Hindlimb muscle (tissue), 1 donor: ENCODE results near the gene ARHGAP8. TPM values are rescaled to one million over a fixed set of nuclear protein-coding genes. Genes with fewer than 3 reads are reported as not detected.

Experiments used
- DNase-seq: peaks from one replicate; pipeline ENCODE4 v3.0.0-alpha.2; 2013
- polyA plus RNA-seq: library from polyadenylated mRNA; unstranded; fragments of 120-200 nt; gene quantifications from one replicate; pipeline ENCODE4 v1.2.1, GENCODE V29; 2013; ENCODE audit not compliant: insufficient read length

Gene ARHGAP8
- polyA plus RNA-seq, result 0.99 TPM

GRCh38 chr22:44752285-44753188 lies at the start of gene ARHGAP8:
TSS of gene ARHGAP8 (plus strand) at chr22:44752575. CDS start at chr22:44786528, 33,953 bp downstream.
- no peak for DNase-seq

DNA sequence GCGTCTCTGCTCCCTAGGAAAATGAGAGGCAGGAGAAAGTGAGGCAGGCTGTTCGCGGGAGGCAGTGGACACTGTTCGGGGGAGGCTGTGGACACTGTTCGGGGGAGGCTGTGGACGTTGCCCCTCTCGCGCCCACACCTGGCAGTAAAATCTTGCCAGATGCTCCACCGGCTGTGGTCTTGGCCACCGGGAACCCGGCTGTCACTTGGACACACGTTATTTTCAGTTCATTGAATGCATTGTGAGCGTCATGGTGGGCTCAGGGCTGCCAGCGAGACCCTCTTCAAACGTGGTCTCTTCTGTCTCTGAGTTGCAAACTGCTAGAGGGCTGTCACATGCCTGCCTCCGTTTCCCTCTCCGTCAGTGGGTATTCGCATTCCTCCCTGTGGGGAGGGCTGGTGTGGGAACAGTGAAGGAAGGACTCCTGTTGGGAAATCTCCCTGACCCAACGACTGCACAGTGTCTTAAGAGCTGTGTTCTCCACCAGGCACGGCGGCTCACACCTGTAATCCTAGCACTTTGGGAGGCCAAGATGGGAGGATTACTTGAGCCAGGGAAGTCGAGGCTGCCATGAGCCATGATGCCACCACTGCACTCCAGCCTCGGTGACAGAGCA lies 49.0 kb upstream of the ARHGAP8 start:
- DNase-seq, result no peak

DNA sequence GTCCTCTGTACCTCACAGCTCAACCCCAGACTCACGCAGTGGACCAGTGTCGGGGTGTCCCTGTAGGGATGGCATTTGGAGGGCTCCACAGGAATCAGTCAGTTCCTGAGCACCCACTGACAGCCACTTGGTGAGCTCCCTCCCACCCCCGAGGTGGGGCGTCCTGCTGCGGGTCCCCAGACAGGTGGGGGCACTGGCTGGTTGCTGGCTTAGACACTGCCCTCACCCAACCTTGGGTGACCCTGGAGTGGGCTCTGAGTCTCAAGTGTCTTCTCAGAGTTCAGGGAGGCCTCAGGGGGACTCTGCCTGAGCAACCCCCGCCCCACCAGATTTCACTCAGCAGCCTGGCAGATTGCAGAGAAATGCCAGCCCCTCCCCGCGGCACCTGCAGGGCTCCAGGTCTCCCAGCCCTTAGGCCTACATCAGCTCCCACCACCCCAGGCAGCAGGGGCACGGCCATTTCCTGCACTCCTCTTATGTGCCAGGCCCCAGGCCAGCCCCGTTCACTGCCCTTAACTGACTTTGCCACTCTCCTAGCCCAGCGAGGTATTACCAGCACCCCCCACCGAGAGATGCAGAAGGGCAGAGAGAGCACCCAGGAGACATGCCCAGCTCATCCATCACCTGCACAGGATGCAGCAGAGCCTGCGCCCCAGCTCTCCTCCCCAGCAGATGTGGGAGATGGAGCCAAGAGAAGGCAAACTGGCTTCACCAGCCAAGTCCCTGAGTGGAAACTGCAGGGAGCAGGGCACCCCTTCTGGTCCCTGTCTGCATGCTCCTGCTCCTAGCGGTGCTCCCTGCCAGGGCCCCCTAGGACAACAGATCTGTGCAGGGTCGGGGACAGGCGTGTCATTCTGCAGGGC lies 48.0 kb upstream of the ARHGAP8 start:
- DNase-seq, result no peak

- DNase-seq, result no peak
These were observed 47.4 kb upstream of the ARHGAP8 start for GRCh38 chr22:44705022-44705297.

- DNase-seq, result no peak
These were observed 45.9 kb upstream of the ARHGAP8 start for GRCh38 chr22:44706488-44706887.

GRCh38 chr22:44707178-44707577 lies 45.2 kb upstream of the ARHGAP8 start:
- no peak for DNase-seq

DNA sequence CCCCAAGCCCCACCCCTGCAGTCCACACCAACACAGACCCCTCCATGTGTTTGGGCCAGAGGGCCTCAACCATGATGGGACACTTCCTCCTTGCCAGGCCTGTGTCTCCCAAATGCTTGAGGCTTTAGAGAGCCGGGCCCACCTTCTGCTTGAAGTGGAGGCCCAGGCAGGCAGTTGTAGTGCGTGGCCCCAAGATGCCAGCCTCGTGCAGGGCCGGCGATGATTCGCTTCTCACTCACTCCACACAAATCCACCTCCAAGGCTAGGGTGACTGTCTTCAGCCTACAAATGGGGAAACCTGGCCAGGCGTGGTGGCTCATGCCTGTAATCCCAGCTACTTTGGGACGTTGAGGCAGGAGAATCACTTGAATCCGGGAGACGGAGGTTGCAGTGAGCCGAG lies 44.6 kb upstream of the ARHGAP8 start:
- no peak for DNase-seq

GRCh38 chr22:44709881-44710392 lies 42.4 kb upstream of the ARHGAP8 start:
- DNase-seq, result no peak

- no peak for DNase-seq
These were observed 41.7 kb upstream of the ARHGAP8 start for GRCh38 chr22:44710474-44711240.

DNA sequence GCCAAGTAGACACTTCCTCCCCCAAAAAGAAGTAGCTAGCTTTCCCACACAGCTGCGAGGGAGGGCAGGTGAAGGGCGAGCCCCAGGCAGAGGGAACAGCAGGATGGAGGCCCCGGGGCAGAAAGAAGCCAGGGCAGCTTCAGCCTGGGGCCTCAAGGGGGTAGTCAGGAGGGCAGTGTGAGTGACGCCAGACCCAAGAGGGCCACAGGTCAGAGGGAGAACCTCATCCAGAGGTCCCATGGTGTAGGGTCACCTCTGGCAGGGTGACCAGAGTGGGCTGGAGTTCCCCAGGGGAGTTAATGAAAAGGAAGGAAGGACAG lies 41.2 kb upstream of the ARHGAP8 start:
- DNase-seq, result no peak

DNA sequence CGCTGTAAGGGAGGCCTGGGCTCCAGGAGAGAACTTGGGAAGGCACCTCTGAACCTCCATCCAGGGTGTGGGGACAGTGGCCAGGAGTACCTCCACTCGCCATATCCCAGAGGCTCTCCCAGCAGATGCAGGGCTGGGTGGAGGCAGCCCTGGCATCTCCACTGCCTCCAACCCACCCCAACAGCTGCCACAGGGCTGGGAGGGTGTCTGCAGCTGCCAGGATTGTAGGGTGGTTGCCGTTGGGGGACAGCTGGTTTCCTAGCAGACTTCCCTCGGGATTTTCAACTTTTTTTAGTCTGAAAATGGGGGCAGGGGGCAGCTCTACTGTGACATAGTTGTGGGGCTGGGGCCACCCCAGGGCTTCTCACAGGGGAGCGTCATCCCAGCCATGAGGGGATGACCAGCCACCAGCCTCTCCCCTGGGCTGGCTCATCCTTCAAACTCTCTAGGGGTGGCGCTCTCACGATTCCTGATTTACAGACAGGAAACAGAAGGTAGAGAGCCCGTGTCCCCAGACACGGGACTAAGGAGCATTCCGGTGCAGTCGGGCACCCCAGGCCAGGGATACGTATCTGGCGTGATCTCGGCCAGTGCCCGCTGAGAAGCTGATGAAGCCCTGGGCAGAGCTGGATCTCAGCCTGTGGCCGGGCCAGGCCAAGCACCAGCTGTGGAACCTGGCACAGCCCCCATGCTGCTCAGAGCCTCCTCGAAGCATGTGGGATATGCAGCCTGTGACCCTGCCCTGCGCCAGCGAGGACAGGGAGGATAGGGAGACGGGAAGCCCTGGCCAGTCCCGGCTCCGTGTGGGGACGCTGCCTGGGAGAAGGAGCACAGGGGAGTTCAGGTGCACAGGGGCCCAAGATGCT lies 40.5 kb upstream of the ARHGAP8 start:
- no peak for DNase-seq

DNA sequence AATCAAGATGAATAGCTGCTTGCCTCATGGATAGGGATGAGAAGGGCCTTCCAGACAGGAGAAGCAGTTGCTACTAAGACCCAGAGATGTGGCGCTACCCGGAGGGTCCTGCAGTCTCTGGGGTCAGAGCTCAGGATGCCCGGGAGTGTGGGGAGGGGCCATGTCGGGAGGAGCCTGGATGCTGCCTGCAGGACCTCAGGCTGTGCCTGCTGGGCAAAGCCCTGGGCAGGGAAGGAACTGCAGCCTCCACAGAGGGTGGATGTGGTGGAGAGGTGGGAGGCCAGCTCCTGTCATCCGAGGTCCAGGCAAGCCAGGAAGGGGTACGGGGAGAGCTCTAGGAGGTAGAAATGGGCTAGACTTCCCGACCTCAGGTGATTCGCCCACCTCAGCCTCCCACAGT lies 39.4 kb upstream of the ARHGAP8 start:
- no peak for DNase-seq

DNA sequence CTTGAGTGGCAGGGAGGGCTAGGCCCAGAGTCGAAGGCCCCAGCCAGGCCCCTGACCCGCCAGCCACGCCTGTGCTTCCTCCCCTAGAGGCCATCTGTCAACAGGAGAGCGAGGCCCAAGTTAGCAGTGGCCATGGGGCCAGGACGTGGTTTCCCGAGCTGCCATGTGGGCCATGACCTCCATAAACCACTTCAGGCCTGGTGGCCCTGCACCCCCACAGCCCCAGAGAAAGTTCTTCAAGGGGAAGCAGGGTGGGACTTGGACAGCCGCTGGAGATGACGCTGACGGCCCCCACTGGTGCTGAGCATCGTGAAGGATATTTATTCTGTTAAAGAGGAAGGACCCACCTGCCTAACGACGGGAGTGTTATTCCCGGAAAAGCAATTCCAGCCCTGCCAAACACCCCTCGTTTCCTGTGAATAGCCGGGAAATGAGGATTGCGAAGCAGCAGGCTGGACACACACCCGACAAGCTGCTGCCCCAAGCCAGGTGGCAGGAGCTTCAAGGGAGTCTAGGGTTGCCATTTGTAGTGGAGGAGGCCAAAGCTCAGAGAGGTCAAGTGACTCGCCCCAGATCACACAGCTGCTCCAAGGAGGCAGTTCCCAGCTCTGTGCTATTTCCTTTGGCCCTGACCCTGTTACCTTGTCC lies 37.5 kb upstream of the ARHGAP8 start:
- DNase-seq, result no peak

DNA sequence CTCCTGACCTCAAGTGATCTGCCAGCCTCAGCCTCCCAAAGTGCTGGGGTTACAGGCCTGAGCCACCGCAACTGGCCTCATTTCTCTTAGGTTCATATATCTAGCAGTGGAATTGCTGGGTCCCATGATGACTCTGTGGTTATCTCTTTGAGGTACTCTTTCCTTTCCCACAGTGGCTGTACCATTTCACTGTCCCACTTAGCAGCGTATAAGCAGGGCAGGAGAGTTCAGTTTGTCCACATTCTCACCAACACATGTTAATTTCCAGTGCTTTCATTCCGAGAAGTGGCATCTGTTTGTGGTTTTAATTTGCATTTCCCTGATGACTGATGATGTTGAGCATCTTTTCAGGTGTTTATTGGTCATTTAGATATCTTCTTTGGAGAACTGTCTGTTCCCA lies 34.0 kb upstream of the ARHGAP8 start:
- DNase-seq, result no peak

DNA sequence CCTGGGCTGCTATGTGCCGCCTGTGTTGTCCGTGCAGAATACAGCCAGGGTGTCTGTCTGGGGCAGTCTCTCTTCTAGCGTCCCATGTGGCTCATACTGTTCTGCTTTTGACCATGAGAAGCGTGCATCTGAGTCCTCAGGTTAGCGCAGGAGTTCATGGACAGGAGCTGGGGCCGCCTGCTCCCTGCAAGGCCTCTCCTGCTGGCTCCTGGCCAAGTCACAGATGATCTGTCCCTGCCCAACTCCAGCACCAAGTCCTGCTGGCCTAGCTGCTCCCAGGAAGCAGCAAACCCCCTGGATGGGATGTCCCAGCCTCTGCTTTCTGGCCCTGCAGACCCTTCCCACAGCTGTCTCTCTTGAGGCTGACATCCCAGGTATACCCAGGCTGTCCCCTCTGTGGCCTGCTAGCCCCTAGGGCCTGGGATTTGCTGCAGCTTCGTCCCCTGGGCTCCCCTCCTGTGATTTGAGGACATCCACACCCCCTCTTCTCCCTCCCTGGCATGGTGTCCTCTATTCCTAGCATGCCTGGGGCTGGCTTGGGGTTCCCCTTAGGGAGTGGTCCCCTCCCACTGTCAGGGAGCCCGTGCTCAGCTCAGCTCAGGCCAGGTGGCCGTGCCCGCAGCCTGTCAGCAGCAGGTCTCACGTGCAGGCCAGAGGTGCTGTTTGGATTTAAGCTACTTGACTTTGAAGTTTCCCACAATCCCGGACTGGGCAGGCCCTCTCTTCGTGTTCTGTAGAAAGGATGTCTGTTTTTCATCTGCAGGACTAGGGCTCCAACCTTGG lies 32.6 kb upstream of the ARHGAP8 start:
- DNase-seq, result no peak

DNA sequence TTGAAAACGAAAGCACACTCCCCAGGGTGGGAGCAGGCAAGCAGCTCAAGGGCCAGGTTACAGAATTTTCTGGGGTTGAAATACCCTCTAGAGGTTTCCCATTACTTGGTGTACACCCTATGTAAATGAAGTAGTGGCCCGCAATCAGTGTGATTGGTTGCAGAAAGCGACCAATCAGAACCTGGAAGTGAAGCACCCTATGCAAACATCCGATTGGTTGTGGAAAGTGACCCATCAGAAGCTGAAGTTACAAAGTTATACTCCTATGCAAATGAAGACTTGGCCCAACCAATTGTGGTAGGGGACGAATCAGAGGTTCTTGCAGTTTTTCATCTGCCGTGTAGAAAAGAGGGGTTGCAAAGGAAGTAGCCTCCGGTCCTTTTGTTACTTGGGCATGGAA lies 31.2 kb upstream of the ARHGAP8 start:
- no peak for DNase-seq

GRCh38 chr22:44722611-44723010 lies 29.8 kb upstream of the ARHGAP8 start:
- no peak for DNase-seq

DNA sequence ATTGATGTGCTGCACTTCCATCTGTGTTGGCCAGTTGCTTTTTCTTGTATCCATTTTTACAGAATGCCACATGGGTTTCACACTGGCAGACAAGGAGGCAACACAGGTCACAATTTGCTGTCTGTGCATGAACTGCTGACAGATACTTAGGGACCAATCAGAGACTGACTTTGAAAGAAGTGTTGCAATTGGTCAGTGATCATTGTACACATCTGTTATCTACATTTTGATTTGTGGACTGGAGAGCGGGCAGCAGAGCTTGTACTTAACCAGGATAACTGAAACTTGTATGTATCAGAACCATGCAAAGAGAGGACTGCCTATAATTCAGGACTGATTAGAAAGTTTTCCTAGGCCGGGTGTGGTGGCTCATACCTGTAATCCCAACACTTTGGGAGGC lies 28.6 kb upstream of the ARHGAP8 start:
- DNase-seq, result no peak

DNA sequence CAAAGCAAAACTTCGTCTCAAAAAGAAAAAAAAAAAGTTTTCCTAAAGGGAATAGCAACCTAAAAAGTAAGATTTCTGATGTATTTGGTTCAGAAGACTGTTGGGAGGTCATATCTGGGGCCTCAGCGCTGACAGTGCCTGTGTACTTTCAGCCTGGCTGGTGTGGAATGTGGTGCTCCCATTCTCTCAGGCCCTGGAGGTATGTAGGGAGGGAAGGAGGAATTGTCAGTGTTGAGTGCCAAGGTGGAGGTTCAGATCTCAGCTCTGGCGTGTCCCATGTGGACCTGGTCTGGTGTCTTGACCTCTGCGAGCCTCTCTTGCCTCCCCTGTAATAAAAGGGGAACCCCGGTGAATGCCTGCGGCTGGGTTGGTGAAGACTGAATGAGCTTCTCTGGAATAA lies 28.0 kb upstream of the ARHGAP8 start:
- no peak for DNase-seq

- DNase-seq, result no peak
These were observed 27.5 kb upstream of the ARHGAP8 start for GRCh38 chr22:44724859-44725258.
